HG02798 (cell line): ENCODE results near the gene DEPDC1B.
"Not testable (repeated sequence)": the region's sequence is repeated elsewhere in the genome, so short reads cannot be mapped to it uniquely, and the experiment has no call there.

ENCODE experiments used
- ATAC-seq: cut with Tn5 transposase; IDR thresholded peaks from one replicate; pipeline ENCODE4 v1.9.1; 2021; ENCODE audit warnings: mild to moderate bottlenecking; ENCODE audit not compliant: unreplicated experiment, poor library complexity

DEPDC1B gene

GRCh38 chr5:60701321-60701968 lies 1.5 kb upstream of the DEPDC1B start:
- no peak for ATAC-seq

GRCh38 chr5:60700416-60700757 lies 421 bp upstream of the DEPDC1B start:
- peak; percentile 17 for ATAC-seq

GRCh38 chr5:60699288-60699608 lies 718 bp downstream of the DEPDC1B start:
- ATAC-seq: no peak

GRCh38 chr5:60698336-60698735 lies 1.6 kb downstream of the DEPDC1B start:
- no peak for ATAC-seq

GRCh38 chr5:60690326-60690725 lies 9.6 kb downstream of the DEPDC1B start:
- no peak for ATAC-seq

- no peak for ATAC-seq
These were observed 11.0 kb downstream of the DEPDC1B start for GRCh38 chr5:60688980-60689379.

- peak; percentile 93 for ATAC-seq
These were observed 11.8 kb downstream of the DEPDC1B start for GRCh38 chr5:60687927-60688720.

- ATAC-seq: no peak
These were observed 13.8 kb downstream of the DEPDC1B start for GRCh38 chr5:60686157-60686556.

- no peak for ATAC-seq
These were observed 14.3 kb downstream of the DEPDC1B start for GRCh38 chr5:60685700-60686099.

GRCh38 chr5:60685028-60685427 lies 14.9 kb downstream of the DEPDC1B start:
- no peak for ATAC-seq

GRCh38 chr5:60682007-60682406 lies 18.0 kb downstream of the DEPDC1B start:
- ATAC-seq: not testable (repeated sequence)

GRCh38 chr5:60679816-60680215 lies 20.1 kb downstream of the DEPDC1B start:
- ATAC-seq: no peak

GRCh38 chr5:60677850-60678664 lies 21.9 kb downstream of the DEPDC1B start:
- ATAC-seq: peak; percentile 73

- no peak for ATAC-seq
These were observed 24.7 kb downstream of the DEPDC1B start for GRCh38 chr5:60675286-60675685.

GRCh38 chr5:60674251-60675069 lies 25.5 kb downstream of the DEPDC1B start:
- ATAC-seq: no peak

- no peak for ATAC-seq
These were observed 26.6 kb downstream of the DEPDC1B start for GRCh38 chr5:60673334-60673733.

- no peak for ATAC-seq
These were observed 27.2 kb downstream of the DEPDC1B start for GRCh38 chr5:60672693-60673264.

GRCh38 chr5:60671899-60672692 lies 27.9 kb downstream of the DEPDC1B start:
- ATAC-seq: no peak

GRCh38 chr5:60670749-60671148 lies 29.2 kb downstream of the DEPDC1B start:
- ATAC-seq: no peak
